ENCODE results near the gene ADAMTSL3.
A peak's percentile ranks its signal among the peaks of the same experiment; 100 is the strongest.
"Not testable (repeated sequence)": the region's sequence is repeated elsewhere in the genome, so short reads cannot be mapped to it uniquely, and the experiment has no call there.

The ADAMTSL3 gene

GRCh38 chr15:84046064-84046637 is 392.2 kb downstream of the ADAMTSL3 start:
- no peak for DNase-seq

- DNase-seq, result not testable (repeated sequence)
Measured at GRCh38 chr15:84049480-84049879, 395.6 kb downstream of the ADAMTSL3 start.

DNA sequence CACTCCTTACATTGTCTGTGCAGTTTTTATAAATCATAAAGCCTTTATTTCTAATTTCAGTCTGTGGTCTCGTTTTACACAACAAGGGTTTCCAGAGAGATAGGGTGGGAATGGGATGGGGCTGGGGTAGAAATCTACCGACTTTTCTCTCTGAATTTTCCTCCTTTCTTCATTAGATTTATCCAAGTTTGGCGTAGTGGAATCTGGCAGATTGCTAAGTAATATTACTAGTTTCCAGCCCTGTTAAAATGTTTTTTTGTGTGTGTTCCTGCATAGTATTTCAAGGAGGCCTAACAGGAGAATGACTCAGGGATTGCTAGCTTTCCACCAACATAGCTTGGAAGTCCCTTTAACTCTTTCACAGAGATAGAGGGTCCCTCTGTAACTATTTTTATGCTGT is 396.2 kb downstream of the ADAMTSL3 start:
- DNase-seq, result no peak

- DNase-seq, result not testable (repeated sequence)
Measured at GRCh38 chr15:84051146-84051545, 397.2 kb downstream of the ADAMTSL3 start.

DNA sequence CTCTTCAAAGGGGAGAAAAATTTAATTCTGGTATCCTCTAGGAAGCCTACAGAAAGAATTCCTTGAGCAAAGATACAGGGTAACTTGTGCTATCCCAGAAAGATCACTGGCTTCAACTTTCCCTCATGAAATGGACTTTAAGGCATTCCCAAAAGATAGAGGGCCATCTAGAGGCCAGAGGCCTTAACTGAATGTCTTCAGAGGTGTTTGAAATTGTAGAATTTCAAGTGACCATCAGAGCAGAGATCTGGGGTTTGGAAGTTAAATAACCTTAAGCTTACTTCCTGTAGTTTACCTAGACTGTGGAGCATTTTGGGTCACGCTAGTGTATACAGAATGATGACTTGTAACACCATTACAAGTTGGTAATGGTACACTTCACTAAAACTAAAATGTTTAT is 400.6 kb downstream of the ADAMTSL3 start:
- not testable (repeated sequence) for DNase-seq

GRCh38 chr15:84057714-84058331 is 403.9 kb downstream of the ADAMTSL3 start:
- no peak for DNase-seq

GRCh38 chr15:84063674-84064073 is 409.8 kb downstream of the ADAMTSL3 start:
- not testable (repeated sequence) for DNase-seq

- not testable (repeated sequence) for DNase-seq
Measured at GRCh38 chr15:84068674-84069073, 414.8 kb downstream of the ADAMTSL3 start.

DNA sequence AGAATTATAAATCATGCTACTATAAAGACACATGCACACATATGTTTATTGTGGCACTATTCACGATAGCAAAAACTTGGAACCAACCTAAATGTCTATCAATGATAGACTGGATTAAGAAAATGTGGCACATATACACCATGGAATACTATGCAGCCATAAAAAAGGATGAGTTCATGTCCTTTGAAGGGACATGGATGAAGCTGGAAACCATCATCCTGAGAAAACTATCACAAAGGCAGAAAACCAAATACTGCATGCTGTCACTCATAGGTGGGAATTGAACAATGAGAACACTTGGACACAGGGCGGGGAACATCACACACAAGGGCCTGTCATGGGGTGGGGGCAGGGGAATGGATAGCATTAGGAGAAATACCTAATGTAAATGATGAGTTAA is 424.1 kb downstream of the ADAMTSL3 start:
- DNase-seq, result not testable (repeated sequence)

- peak; percentile 23 for DNase-seq
Measured at GRCh38 chr15:84079325-84079884, 425.5 kb downstream of the ADAMTSL3 start.

- DNase-seq, result peak; percentile 75
Measured at GRCh38 chr15:84079885-84080777, 426.2 kb downstream of the ADAMTSL3 start.

DNA sequence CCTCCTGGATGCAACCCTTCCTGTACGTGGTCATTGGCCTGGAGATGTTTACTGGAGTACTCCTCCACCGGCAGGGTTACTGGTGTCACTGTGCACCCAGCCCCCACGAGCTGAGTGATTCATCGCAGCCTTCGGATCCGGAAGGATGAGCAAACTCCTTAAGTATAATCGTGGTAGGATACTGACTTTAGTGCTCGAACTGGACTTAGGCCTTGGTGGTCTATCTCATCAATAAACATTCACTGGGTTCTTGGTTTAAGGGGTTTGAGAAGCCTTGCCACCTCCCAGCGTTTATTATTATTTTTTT is 426.8 kb downstream of the ADAMTSL3 start:
- DNase-seq, result not testable (repeated sequence)

GRCh38 chr15:84081391-84082168 is 427.7 kb downstream of the ADAMTSL3 start:
- no peak for DNase-seq

DNA sequence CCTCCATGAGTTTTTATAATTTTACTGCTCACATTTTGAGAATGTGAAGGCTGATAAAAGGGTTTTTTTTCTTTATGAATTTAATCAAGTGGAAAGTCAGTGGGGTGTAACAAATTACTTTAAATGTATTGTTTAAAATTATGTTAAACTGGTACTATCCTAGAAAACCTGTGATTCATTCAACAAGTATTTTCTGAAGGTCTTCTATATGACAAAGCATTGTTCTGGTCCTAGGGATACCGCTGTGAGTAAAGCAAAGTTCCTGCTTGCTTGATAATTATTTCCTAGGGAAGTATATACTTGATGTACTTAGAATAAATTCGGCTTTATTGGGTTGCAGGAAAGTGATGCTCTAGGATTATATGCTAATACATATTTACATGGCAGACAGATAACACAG is 428.8 kb downstream of the ADAMTSL3 start:
- no peak for DNase-seq

DNA sequence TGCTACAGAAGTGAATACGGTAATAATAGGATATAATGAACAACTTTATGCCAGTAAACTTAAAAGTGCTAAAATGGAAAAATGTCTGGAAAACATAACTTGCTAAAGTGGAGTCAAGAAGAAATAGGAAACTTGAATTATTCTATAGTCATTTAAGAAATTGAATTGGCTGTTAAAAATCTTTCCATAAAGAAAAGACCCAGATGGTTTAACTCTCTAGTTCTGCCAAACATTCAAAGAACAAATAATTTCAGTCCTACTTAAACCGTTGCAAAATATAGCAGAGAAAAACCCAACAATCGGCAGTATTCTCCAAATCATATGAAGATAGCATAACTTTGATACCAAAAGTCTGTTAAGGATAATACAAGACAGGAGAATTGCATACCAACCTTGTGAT is 432.1 kb downstream of the ADAMTSL3 start:
- DNase-seq, result not testable (repeated sequence)

Measured in NCI-H1092 treated with DMSO at 0.1 percent for 48 hours (cell line).